ENCODE measurements around the gene CDC45.

The CDC45 gene

GRCh38 chr22:19515654-19516377 lies 36.1 kb downstream of the CDC45 start:
- DNase-seq (ENCODE audit: low read depth, low spot score): no peak

- DNase-seq (ENCODE audit: low read depth, low spot score): no peak
Observed at GRCh38 chr22:19516378-19517170, 36.9 kb downstream of the CDC45 start.

- no peak for DNase-seq (ENCODE audit: low read depth, low spot score)
Observed at GRCh38 chr22:19517171-19517500, 37.4 kb downstream of the CDC45 start.

GRCh38 chr22:19517919-19518611 lies 38.3 kb downstream of the CDC45 start:
- DNase-seq (ENCODE audit: low read depth, low spot score): no peak

GRCh38 chr22:19518635-19519034 lies 38.9 kb downstream of the CDC45 start:
- DNase-seq (ENCODE audit: low read depth, low spot score): no peak

GRCh38 chr22:19519041-19519926 lies 39.6 kb downstream of the CDC45 start:
- no peak for DNase-seq (ENCODE audit: low read depth, low spot score)

GRCh38 chr22:19520007-19520406 lies 40.3 kb downstream of the CDC45 start:
- DNase-seq (ENCODE audit: low read depth, low spot score): no peak

GRCh38 chr22:19520566-19521305 lies 41.0 kb downstream of the CDC45 start:
- no peak for DNase-seq (ENCODE audit: low read depth, low spot score)

- no peak for DNase-seq (ENCODE audit: low read depth, low spot score)
Observed at GRCh38 chr22:19522190-19522880, 42.6 kb downstream of the CDC45 start.

GRCh38 chr22:19522881-19523239 lies 43.1 kb downstream of the CDC45 start:
- no peak for DNase-seq (ENCODE audit: low read depth, low spot score)

- DNase-seq (ENCODE audit: low read depth, low spot score): no peak
Observed at GRCh38 chr22:19523240-19524169, 43.8 kb downstream of the CDC45 start.

- DNase-seq (ENCODE audit: low read depth, low spot score): no peak
Observed at GRCh38 chr22:19524170-19525115, 44.7 kb downstream of the CDC45 start, which contains the start of gene CLDN5. Gene CLDN5, minus strand, starts transcription at chr22:19524410. Its CDS starts 155 bp downstream, at chr22:19524255.

- DNase-seq (ENCODE audit: low read depth, low spot score): no peak
Observed at GRCh38 chr22:19525116-19525660, 45.5 kb downstream of the CDC45 start.

- no peak for DNase-seq (ENCODE audit: low read depth, low spot score)
Observed at GRCh38 chr22:19525666-19526065, 45.9 kb downstream of the CDC45 start.

GRCh38 chr22:19526076-19526701 lies 46.5 kb downstream of the CDC45 start:
- no peak for DNase-seq (ENCODE audit: low read depth, low spot score)

GRCh38 chr22:19526702-19527111 lies 47.0 kb downstream of the CDC45 start:
- no peak for DNase-seq (ENCODE audit: low read depth, low spot score)

GRCh38 chr22:19527321-19527721 lies 47.6 kb downstream of the CDC45 start:
- DNase-seq (ENCODE audit: low read depth, low spot score): no peak
